ENCODE measurements around the gene DNAJC4. TPM values are rescaled to one million over a fixed set of nuclear protein-coding genes. Genes with fewer than 3 reads are reported as not detected.

DNAJC4 gene
- total and polyA plus RNA-seq, 2 donors (not counting 1 experiment from before 2014, with no cell fraction given): 12.6 TPM

DNA sequence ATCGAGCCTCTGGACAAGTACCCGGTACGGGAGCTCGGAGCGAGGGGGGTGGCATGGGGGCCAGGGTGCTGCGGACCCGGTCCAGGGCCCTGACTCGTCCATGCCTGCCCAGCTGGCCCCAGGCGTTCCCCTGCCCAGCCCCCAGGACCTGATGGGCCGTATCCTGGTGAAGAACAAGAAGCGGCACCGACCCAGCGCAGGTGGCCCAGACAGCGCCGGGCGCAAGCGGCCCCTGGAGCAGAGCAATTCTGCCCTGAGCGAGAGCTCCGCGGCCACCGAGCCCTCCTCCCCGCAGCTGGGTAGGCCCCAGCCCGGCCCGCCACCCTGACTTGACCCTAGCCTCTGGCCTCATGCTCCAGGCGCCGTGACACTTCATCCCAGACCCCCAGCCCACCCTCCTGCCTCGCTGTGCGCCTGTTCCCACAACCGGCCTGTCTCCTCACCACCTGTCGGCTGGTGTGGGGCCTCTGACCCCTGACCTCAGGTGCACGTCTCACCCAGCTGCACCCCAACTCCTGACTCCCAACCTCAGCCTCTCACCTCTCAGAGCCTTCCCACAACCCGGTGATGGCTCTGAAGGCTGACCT is 28.7 kb downstream of the DNAJC4 start:
- Histone ChIP-seq H3K9ac (ENCODE audit: insufficient read depth, low read length) (no peak overlapping the region), H3K9me3 (ENCODE audit: control insufficient read depth, insufficient read depth, low read depth, low read length) (no peaks in the 10 kb centered on the region), H3K27me3 (ENCODE audit: control insufficient read depth, insufficient read depth, low read length) (no peaks in the 10 kb centered on the region), H3K4me2 (ENCODE audit: extremely low read depth, insufficient read depth, low read length) (no peak overlapping the region), H3K36me3 (ENCODE audit: control insufficient read depth, insufficient read depth, low read length) (peaks cover 48% of the 10 kb centered on the region), H4K20me1 (ENCODE audit: control insufficient read depth, extremely low read depth, insufficient read depth, low read length) (no peaks in the 10 kb centered on the region), H3K27ac (ENCODE audit: insufficient read depth, low read length) (no peak overlapping the region), H2AFZ (ENCODE audit: low read length) (no peak overlapping the region), H3K79me2 (ENCODE audit: control insufficient read depth, insufficient read depth, low read length) (peaks cover under 1% of the 10 kb centered on the region), H3K4me1 (ENCODE audit: control insufficient read depth, extremely low read depth, insufficient read depth, low read length) (no peaks in the 10 kb centered on the region), H3K4me3 (replicated peaks in 1 of 4; ENCODE audit: control extremely low read depth in 1 of 4, insufficient read depth in 1 of 4, low read depth in 3 of 4, low read length in 4 of 4) (no peak overlapping the region)
- no peak for TF ChIP-seq EZH2 (IDR thresholded peaks at IDR 0.05; ENCODE audit: low read length, missing control alignments)
- no peak for DNase-seq (ENCODE audit: low read depth in 2 of 2)

DNA sequence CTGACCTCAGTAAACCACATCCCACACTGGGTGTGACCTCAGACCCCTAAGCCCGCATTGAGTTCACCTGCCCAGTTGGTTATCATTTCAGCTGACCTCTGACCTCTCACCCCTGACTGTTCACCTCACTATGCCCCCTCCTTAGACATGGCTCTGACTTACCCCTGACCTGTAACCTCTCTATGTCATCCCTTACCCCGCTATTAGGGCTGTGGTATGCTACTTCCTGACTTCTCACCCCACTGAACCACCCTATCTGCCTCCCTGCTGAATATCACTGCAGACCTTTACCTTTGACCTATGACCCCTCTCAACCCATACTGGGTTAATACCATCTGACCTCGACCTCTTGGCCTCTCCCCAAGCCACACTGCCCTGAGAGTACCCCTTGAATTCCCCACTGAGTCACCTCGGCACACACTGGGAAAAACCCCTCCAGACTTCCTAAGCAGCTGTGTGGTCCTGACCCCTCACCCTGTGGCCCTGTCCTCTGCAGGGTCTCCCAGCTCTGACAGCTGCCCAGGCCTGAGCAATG is 29.3 kb downstream of the DNAJC4 start:
- DNase-seq (ENCODE audit: low read depth in 2 of 2): no peak
- Histone ChIP-seq H2AFZ (ENCODE audit: low read length) (no peak overlapping the region), H3K4me3 (replicated peaks in 1 of 4; ENCODE audit: control extremely low read depth in 1 of 4, insufficient read depth in 1 of 4, low read depth in 3 of 4, low read length in 4 of 4) (no peak overlapping the region), H3K27me3 (ENCODE audit: control insufficient read depth, insufficient read depth, low read length) (no peaks in the 10 kb centered on the region), H3K79me2 (ENCODE audit: control insufficient read depth, insufficient read depth, low read length) (no peaks in the 10 kb centered on the region), H3K27ac (ENCODE audit: insufficient read depth, low read length) (no peak overlapping the region), H3K9me3 (ENCODE audit: control insufficient read depth, insufficient read depth, low read depth, low read length) (no peaks in the 10 kb centered on the region), H3K9ac (ENCODE audit: insufficient read depth, low read length) (no peak overlapping the region), H4K20me1 (ENCODE audit: control insufficient read depth, extremely low read depth, insufficient read depth, low read length) (no peaks in the 10 kb centered on the region), H3K36me3 (ENCODE audit: control insufficient read depth, insufficient read depth, low read length) (peaks cover 49% of the 10 kb centered on the region), H3K4me1 (ENCODE audit: control insufficient read depth, extremely low read depth, insufficient read depth, low read length) (no peaks in the 10 kb centered on the region), H3K4me2 (ENCODE audit: extremely low read depth, insufficient read depth, low read length) (no peak overlapping the region)
- TF ChIP-seq, protein P1, sequence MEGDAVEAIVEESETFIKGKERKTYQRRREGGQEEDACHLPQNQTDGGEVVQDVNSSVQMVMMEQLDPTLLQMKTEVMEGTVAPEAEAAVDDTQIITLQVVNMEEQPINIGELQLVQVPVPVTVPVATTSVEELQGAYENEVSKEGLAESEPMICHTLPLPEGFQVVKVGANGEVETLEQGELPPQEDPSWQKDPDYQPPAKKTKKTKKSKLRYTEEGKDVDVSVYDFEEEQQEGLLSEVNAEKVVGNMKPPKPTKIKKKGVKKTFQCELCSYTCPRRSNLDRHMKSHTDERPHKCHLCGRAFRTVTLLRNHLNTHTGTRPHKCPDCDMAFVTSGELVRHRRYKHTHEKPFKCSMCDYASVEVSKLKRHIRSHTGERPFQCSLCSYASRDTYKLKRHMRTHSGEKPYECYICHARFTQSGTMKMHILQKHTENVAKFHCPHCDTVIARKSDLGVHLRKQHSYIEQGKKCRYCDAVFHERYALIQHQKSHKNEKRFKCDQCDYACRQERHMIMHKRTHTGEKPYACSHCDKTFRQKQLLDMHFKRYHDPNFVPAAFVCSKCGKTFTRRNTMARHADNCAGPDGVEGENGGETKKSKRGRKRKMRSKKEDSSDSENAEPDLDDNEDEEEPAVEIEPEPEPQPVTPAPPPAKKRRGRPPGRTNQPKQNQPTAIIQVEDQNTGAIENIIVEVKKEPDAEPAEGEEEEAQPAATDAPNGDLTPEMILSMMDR (conservative IDR thresholded peaks at IDR 0.05 in 1 of 2, IDR thresholded peaks at IDR 0.05 in 1 of 2; ENCODE audit: low read depth in 1 of 2, low read length in 2 of 2): no peak
- no peak for TF ChIP-seq EZH2 (IDR thresholded peaks at IDR 0.05; ENCODE audit: low read length, missing control alignments)

- TF ChIP-seq, protein P1 (conservative IDR thresholded peaks at IDR 0.05 in 1 of 2, IDR thresholded peaks at IDR 0.05 in 1 of 2; ENCODE audit: low read depth in 1 of 2, low read length in 2 of 2): no peak
- no peak for TF ChIP-seq EZH2 (IDR thresholded peaks at IDR 0.05; ENCODE audit: low read length, missing control alignments)
- no peak for DNase-seq (ENCODE audit: low read depth in 2 of 2)
- no peak overlapping the region for H3K27ac ChIP-seq (ENCODE audit: insufficient read depth, low read length)
- H4K20me1 ChIP-seq (ENCODE audit: control insufficient read depth, extremely low read depth, insufficient read depth, low read length): no peaks in the 10 kb centered on the region
- no peak overlapping the region for H3K9ac ChIP-seq (ENCODE audit: insufficient read depth, low read length)
- no peak overlapping the region for H3K4me3 ChIP-seq (replicated peaks in 1 of 4; ENCODE audit: control extremely low read depth in 1 of 4, insufficient read depth in 1 of 4, low read depth in 3 of 4, low read length in 4 of 4)
- H3K4me1 ChIP-seq (ENCODE audit: control insufficient read depth, extremely low read depth, insufficient read depth, low read length): no peaks in the 10 kb centered on the region
- no peaks in the 10 kb centered on the region for H3K9me3 ChIP-seq (ENCODE audit: control insufficient read depth, insufficient read depth, low read depth, low read length)
- no peak overlapping the region for H2AFZ ChIP-seq (ENCODE audit: low read length)
- H3K79me2 ChIP-seq (ENCODE audit: control insufficient read depth, insufficient read depth, low read length): no peaks in the 10 kb centered on the region
- H3K27me3 ChIP-seq (ENCODE audit: control insufficient read depth, insufficient read depth, low read length): no peaks in the 10 kb centered on the region
- no peak overlapping the region for H3K4me2 ChIP-seq (ENCODE audit: extremely low read depth, insufficient read depth, low read length)
- H3K36me3 ChIP-seq (ENCODE audit: control insufficient read depth, insufficient read depth, low read length): peaks cover 46% of the 10 kb centered on the region
Measured at GRCh38 chr11:64260147-64260708, 29.9 kb downstream of the DNAJC4 start.

All from fibroblast of lung (primary cell).